ENCODE results near the gene VAV1.

The VAV1 gene

DNA sequence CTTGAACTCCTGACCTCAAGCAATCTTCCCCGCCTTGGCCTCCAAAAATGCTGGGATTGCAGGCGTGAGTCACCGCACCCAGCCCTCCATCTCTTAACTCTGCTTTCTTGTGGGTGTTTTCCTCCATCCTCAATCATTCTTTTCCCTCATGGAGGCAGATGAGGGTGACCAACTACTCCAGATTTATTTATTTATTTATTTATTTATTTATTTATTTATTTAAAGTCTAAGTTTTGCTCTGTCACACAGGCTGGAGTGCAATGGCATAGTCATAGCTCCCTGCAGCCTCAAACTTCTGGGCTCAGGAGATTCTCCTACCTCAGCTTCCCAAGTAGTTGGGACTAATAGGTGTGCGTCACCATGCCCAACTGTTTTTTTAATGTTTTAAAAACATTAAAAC is 14.9 kb downstream of the VAV1 start:
- no peak for DNase-seq (ENCODE audit: low read depth)

DNA sequence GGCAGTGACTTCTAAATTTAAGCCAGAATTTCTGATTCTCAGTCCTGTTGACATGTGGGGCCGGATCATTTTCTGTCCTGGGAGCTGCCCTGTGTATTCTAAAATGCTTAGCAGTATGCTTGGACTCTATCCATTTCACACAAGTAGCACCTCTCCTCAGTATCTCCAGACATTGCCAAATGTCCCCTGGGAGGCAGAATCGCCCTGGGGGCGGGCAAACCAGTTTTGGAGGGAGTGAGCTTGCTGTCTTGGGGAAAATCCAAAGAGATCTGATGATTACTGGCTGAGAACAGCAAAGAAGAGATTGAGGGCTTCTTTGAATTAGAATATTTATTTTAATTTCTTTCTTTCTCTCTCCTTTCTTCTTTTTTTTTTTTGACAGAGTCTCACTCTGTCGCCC is 16.4 kb downstream of the VAV1 start:
- DNase-seq (ENCODE audit: low read depth), result no peak
- no peak overlapping the region for H3K4me3 ChIP-seq (ENCODE audit: low read length)
- TF ChIP-seq, protein P1, sequence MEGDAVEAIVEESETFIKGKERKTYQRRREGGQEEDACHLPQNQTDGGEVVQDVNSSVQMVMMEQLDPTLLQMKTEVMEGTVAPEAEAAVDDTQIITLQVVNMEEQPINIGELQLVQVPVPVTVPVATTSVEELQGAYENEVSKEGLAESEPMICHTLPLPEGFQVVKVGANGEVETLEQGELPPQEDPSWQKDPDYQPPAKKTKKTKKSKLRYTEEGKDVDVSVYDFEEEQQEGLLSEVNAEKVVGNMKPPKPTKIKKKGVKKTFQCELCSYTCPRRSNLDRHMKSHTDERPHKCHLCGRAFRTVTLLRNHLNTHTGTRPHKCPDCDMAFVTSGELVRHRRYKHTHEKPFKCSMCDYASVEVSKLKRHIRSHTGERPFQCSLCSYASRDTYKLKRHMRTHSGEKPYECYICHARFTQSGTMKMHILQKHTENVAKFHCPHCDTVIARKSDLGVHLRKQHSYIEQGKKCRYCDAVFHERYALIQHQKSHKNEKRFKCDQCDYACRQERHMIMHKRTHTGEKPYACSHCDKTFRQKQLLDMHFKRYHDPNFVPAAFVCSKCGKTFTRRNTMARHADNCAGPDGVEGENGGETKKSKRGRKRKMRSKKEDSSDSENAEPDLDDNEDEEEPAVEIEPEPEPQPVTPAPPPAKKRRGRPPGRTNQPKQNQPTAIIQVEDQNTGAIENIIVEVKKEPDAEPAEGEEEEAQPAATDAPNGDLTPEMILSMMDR (conservative IDR thresholded peaks at IDR 0.05; ENCODE audit: low read depth, low read length), result no peak

More for the DNA sequence above, 14.9 kb downstream of the VAV1 start:
- H3K4me3 ChIP-seq (ENCODE audit: low read length), result no peak overlapping the region
- TF ChIP-seq, protein P1 (conservative IDR thresholded peaks at IDR 0.05; ENCODE audit: low read depth, low read length), result no peak

DNA sequence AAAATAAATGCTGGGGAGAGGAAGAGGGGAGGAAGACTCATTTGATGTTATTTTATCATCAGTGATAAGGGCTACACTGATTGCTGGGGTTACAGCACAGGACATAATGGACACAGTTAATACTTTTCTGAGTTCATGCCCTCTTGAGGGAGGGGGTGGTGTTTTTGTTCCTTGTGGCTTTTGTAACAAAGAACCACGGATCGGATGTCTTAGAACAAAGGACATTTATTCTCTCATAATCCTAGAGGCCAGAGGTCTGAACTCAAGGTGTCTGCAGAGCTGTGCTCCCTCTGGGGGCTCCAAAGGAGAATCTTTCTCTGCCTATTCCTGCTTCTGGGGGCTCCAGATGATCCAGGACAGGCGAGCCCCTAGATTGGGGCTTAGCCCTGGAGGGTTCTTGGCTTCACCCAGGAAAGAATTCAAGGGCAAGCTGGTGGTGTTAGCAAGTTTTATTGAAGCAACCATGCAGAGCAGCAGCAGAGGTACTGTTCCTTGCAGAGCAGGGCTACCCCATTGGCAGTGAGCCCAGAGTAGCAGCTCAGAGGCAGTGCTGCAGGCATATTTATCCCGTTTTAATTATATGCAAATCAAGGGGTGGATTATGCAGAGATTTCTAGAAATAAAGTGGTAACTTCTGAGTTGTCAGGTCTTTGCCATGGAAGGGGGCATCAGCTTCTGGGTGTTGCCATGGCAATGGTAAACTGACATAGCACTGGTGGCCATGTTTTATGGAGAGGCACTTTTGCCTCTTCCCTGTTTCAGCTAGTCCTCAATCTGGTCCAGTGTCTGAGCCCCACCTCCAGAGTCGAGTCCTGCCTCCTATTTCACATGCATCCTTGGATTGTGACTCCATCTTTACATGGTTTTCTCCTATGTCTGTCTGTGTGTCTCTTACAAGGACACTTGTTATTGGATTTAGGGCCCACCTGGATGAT is 18.0 kb downstream of the VAV1 start:
- no peak for DNase-seq (ENCODE audit: low read depth)
- H3K4me3 ChIP-seq (ENCODE audit: low read length), result no peak overlapping the region
- TF ChIP-seq, protein P1 (conservative IDR thresholded peaks at IDR 0.05; ENCODE audit: low read depth, low read length), result no peak

GRCh38 chr19:6791237-6791636 is 18.7 kb downstream of the VAV1 start:
- DNase-seq (ENCODE audit: low read depth), result no peak
- H3K4me3 ChIP-seq (ENCODE audit: low read length), result no peak overlapping the region
- TF ChIP-seq, protein P1 (conservative IDR thresholded peaks at IDR 0.05; ENCODE audit: low read depth, low read length), result no peak

- TF ChIP-seq, protein P1 (conservative IDR thresholded peaks at IDR 0.05; ENCODE audit: low read depth, low read length), result no peak
- no peak for DNase-seq (ENCODE audit: low read depth)
- no peak overlapping the region for H3K4me3 ChIP-seq (ENCODE audit: low read length)
These were observed 20.9 kb downstream of the VAV1 start for GRCh38 chr19:6793411-6793810.

DNA sequence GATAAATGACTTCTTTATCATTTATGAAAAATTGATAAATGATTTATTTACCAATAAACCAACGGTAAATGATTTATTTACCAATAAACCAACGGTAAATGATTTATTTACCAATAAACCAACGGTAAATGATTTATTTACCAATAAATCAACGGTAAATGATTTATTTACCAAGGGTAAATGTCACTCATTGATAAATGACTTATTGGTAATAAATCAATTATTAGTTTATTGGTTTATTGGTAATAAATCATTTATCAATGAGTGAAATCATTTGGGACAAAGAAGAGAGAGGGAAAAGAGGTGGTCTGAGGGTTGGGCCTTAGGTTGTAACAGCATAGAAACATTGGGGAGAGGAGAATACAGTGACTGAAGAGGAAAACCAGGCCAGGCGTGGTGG is 21.5 kb downstream of the VAV1 start:
- DNase-seq (ENCODE audit: low read depth), result no peak
- TF ChIP-seq, protein P1 (conservative IDR thresholded peaks at IDR 0.05; ENCODE audit: low read depth, low read length), result no peak
- H3K4me3 ChIP-seq (ENCODE audit: low read length), result no peak overlapping the region
